Immature natural killer cell (primary cell): Measurements from ENCODE around the gene ARHGEF10L. TPM values are rescaled to one million over a fixed set of nuclear protein-coding genes. Genes with fewer than 3 reads are reported as not detected.

ENCODE experiments used
- DNase-seq, 3 donors: peaks; one replicate each; pipeline ENCODE4 v3.0.0; 2022; ENCODE audit warnings: mixed read lengths in 1 of 3
- H3K27ac Mint-ChIP-seq, 6 donors: one replicate each; pipeline ENCODE4 v1.8.0; 2020; ENCODE audit warnings: mixed read lengths in 6 of 6, mild to moderate bottlenecking in 5 of 6, inconsistent platforms in 4 of 6, moderate library complexity in 3 of 6
- H3K27me3 Mint-ChIP-seq, 3 donors: one replicate each; pipeline ENCODE4 v1.8.0; 2020 to 2021; ENCODE audit warnings: low read depth in 3 of 3, mild to moderate bottlenecking in 3 of 3, mixed read lengths in 3 of 3, moderate library complexity in 3 of 3, inconsistent platforms in 1 of 3
- H3K36me3 Mint-ChIP-seq, 3 donors: one replicate each; pipeline ENCODE4 v1.8.0; 2020; ENCODE audit warnings: mixed read lengths in 3 of 3, inconsistent platforms in 2 of 3, mild to moderate bottlenecking in 2 of 3
- H3K4me1 Mint-ChIP-seq, 2 donors: one replicate each; pipeline ENCODE4 v1.8.0; 2020; ENCODE audit warnings: inconsistent platforms in 2 of 2, mild to moderate bottlenecking in 2 of 2, mixed read lengths in 2 of 2, moderate library complexity in 1 of 2
- H3K4me3 Mint-ChIP-seq, 5 donors: one replicate each; pipeline ENCODE4 v1.8.0; 2020; ENCODE audit warnings: mild to moderate bottlenecking in 5 of 5, mixed read lengths in 5 of 5, inconsistent platforms in 3 of 5, moderate library complexity in 3 of 5
- H3K9me3 Mint-ChIP-seq, 6 donors: one replicate each; pipeline ENCODE4 v1.8.0; 2020; ENCODE audit warnings: mild to moderate bottlenecking in 6 of 6, mixed read lengths in 6 of 6, inconsistent platforms in 4 of 6, moderate library complexity in 3 of 6
- polyA plus RNA-seq, 3 donors: library from polyadenylated mRNA; unstranded; fragments of 300-500 nt; fragmentation: Illumina TruSeq; gene quantifications; one replicate each; pipeline ENCODE4 v1.2.3, GENCODE V29; 2021

ARHGEF10L gene
- polyA plus RNA-seq, 3 donors from 2014 or later: 0.17 to 0.20 TPM; not detected in 1

- Mint-ChIP-seq H3K4me3 (no peak overlapping the region), H3K27ac (no peak overlapping the region), H3K4me1 (no peaks in the 10 kb centered on the region), H3K9me3 (no peaks in the 10 kb centered on the region), H3K36me3 (no peaks in the 10 kb centered on the region), H3K27me3 (peaks cover 2 to 6% (median 3%) of the 10 kb centered on the region in 3 donors)
- no peak for DNase-seq
These were observed 63.8 kb downstream of the ARHGEF10L start for GRCh38 chr1:17603091-17603841.

- Mint-ChIP-seq H3K4me3 (no peak overlapping the region), H3K9me3 (no peaks in the 10 kb centered on the region), H3K4me1 (no peaks in the 10 kb centered on the region), H3K36me3 (no peaks in the 10 kb centered on the region), H3K27ac (no peak overlapping the region), H3K27me3 (peaks cover 0 to 5% (median 2%) of the 10 kb centered on the region in 3 donors)
- no peak for DNase-seq
These were observed 66.3 kb downstream of the ARHGEF10L start for GRCh38 chr1:17605582-17606344.

- DNase-seq: peak in 2 of 3 donors; percentile 6 to 8
- Mint-ChIP-seq H3K9me3 (no peaks in the 10 kb centered on the region), H3K27ac (no peak overlapping the region), H3K4me3 (no peak overlapping the region), H3K4me1 (no peaks in the 10 kb centered on the region), H3K36me3 (no peaks in the 10 kb centered on the region), H3K27me3 (peaks cover 0 to 5% (median 4%) of the 10 kb centered on the region in 3 donors)
These were observed 67.4 kb downstream of the ARHGEF10L start for GRCh38 chr1:17606826-17607440.

- Mint-ChIP-seq H3K36me3 (no peaks in the 10 kb centered on the region), H3K4me3 (no peak overlapping the region), H3K27ac (no peak overlapping the region), H3K27me3 (peaks cover 0 to 4% (median 3%) of the 10 kb centered on the region in 3 donors), H3K4me1 (no peaks in the 10 kb centered on the region), H3K9me3 (no peaks in the 10 kb centered on the region)
- no peak for DNase-seq
These were observed 68.4 kb downstream of the ARHGEF10L start for GRCh38 chr1:17607644-17608581.

- H3K27me3 Mint-ChIP-seq: peaks cover 0 to 3% (median 2%) of the 10 kb centered on the region in 3 donors
- no peak overlapping the region for H3K27ac Mint-ChIP-seq
- no peaks in the 10 kb centered on the region for H3K9me3 Mint-ChIP-seq
- DNase-seq: no peak
- H3K4me1 Mint-ChIP-seq: no peaks in the 10 kb centered on the region
- H3K4me3 Mint-ChIP-seq: no peak overlapping the region
- H3K36me3 Mint-ChIP-seq: no peaks in the 10 kb centered on the region
These were observed 70.0 kb downstream of the ARHGEF10L start for GRCh38 chr1:17609529-17609928.

GRCh38 chr1:17610085-17610484 is 70.6 kb downstream of the ARHGEF10L start:
- no peaks in the 10 kb centered on the region for H3K9me3 Mint-ChIP-seq
- no peak overlapping the region for H3K27ac Mint-ChIP-seq
- no peak overlapping the region for H3K4me3 Mint-ChIP-seq
- H3K27me3 Mint-ChIP-seq: peaks cover 0 to 3% (median 2%) of the 10 kb centered on the region in 3 donors
- no peak for DNase-seq
- no peaks in the 10 kb centered on the region for H3K36me3 Mint-ChIP-seq
- H3K4me1 Mint-ChIP-seq: no peaks in the 10 kb centered on the region

- DNase-seq: no peak
- no peaks in the 10 kb centered on the region for H3K36me3 Mint-ChIP-seq
- no peak overlapping the region for H3K4me3 Mint-ChIP-seq
- H3K27ac Mint-ChIP-seq: no peak overlapping the region
- H3K4me1 Mint-ChIP-seq: no peaks in the 10 kb centered on the region
- no peaks in the 10 kb centered on the region for H3K9me3 Mint-ChIP-seq
- H3K27me3 Mint-ChIP-seq: peaks cover 0 to 3% (median 2%) of the 10 kb centered on the region in 3 donors
These were observed 71.2 kb downstream of the ARHGEF10L start for GRCh38 chr1:17610713-17611112.

- no peak overlapping the region for H3K4me3 Mint-ChIP-seq
- H3K4me1 Mint-ChIP-seq: no peaks in the 10 kb centered on the region
- peaks cover 0 to 6% (median 2%) of the 10 kb centered on the region in 3 donors for H3K27me3 Mint-ChIP-seq
- DNase-seq: no peak
- H3K36me3 Mint-ChIP-seq: no peaks in the 10 kb centered on the region
- H3K27ac Mint-ChIP-seq: no peak overlapping the region
- no peaks in the 10 kb centered on the region for H3K9me3 Mint-ChIP-seq
These were observed 72.5 kb downstream of the ARHGEF10L start for GRCh38 chr1:17611991-17612390.

GRCh38 chr1:17612831-17613230 is 73.3 kb downstream of the ARHGEF10L start:
- no peak overlapping the region for H3K27ac Mint-ChIP-seq
- H3K4me1 Mint-ChIP-seq: no peaks in the 10 kb centered on the region
- DNase-seq: no peak
- no peaks in the 10 kb centered on the region for H3K36me3 Mint-ChIP-seq
- H3K27me3 Mint-ChIP-seq: peaks cover 0 to 6% (median 2%) of the 10 kb centered on the region in 3 donors
- H3K4me3 Mint-ChIP-seq: no peak overlapping the region
- H3K9me3 Mint-ChIP-seq: no peaks in the 10 kb centered on the region

- Mint-ChIP-seq H3K27ac (no peak overlapping the region), H3K9me3 (no peaks in the 10 kb centered on the region), H3K4me1 (no peaks in the 10 kb centered on the region), H3K27me3 (peaks cover 2 to 4% (median 2%) of the 10 kb centered on the region in 3 donors), H3K4me3 (no peak overlapping the region), H3K36me3 (no peaks in the 10 kb centered on the region)
- DNase-seq: no peak
These were observed 75.1 kb downstream of the ARHGEF10L start for GRCh38 chr1:17614586-17614985.

- Mint-ChIP-seq H3K27ac (no peak overlapping the region), H3K36me3 (no peaks in the 10 kb centered on the region), H3K4me1 (no peaks in the 10 kb centered on the region), H3K9me3 (no peaks in the 10 kb centered on the region), H3K27me3 (peaks cover 2 to 4% (median 2%) of the 10 kb centered on the region in 3 donors), H3K4me3 (no peak overlapping the region)
- no peak for DNase-seq
These were observed 75.7 kb downstream of the ARHGEF10L start for GRCh38 chr1:17615157-17615556.

GRCh38 chr1:17615959-17616358 is 76.5 kb downstream of the ARHGEF10L start:
- Mint-ChIP-seq H3K9me3 (no peaks in the 10 kb centered on the region), H3K36me3 (no peaks in the 10 kb centered on the region), H3K4me1 (no peaks in the 10 kb centered on the region), H3K27ac (no peak overlapping the region), H3K27me3 (peaks cover 2 to 4% (median 2%) of the 10 kb centered on the region in 3 donors), H3K4me3 (no peak overlapping the region)
- no peak for DNase-seq

GRCh38 chr1:17616731-17617279 is 77.3 kb downstream of the ARHGEF10L start:
- H3K27ac Mint-ChIP-seq: no peak overlapping the region
- peaks cover 0 to 4% (median 2%) of the 10 kb centered on the region in 3 donors for H3K27me3 Mint-ChIP-seq
- H3K4me1 Mint-ChIP-seq: no peaks in the 10 kb centered on the region
- no peaks in the 10 kb centered on the region for H3K36me3 Mint-ChIP-seq
- DNase-seq: no peak
- no peaks in the 10 kb centered on the region for H3K9me3 Mint-ChIP-seq
- no peak overlapping the region for H3K4me3 Mint-ChIP-seq
